Esophagus squamous epithelium (tissue), 5 donors: ENCODE measurements around the gene KRT74. TPM values are rescaled to one million over a fixed set of nuclear protein-coding genes. Genes with fewer than 3 reads are reported as not detected.

Experiments used
- DNase-seq: peaks from one replicate; lab custom pipeline; 2025; lab: John Stamatoyannopoulos, UW
- H3K27ac ChIP-seq, 4 donors: fragments of 200-600 bp; sonication (generic); one replicate each; pipeline ENCODE4 v1.5.1; 2016 to 2019; ENCODE audit warnings: mild to moderate bottlenecking in 1 of 4
- H3K27me3 ChIP-seq, 4 donors: fragments of 200-600 bp; sonication (generic); 1 replicate in 3 of 4; 2 replicates in 1 of 4; pipeline versions ENCODE4 v1.5.1 to v1.6.0; 2017 to 2021; ENCODE audit warnings: antibody characterized with exemption in 1 of 4
- H3K36me3 ChIP-seq, 3 donors: fragments of 200-600 bp; sonication (generic); one replicate each; pipeline ENCODE4 v1.5.1; 2016 to 2019
- H3K4me1 ChIP-seq, 3 donors: fragments of 200-600 bp; sonication (generic); one replicate each; pipeline ENCODE4 v1.5.1; 2017 to 2019
- H3K4me3 ChIP-seq, 4 donors: fragments of 200-600 bp; sonication (generic); 1 replicate in 3 of 4; 2 replicates in 1 of 4; pipeline ENCODE4 v1.5.1; 2016 to 2019; ENCODE audit warnings: mild to moderate bottlenecking in 2 of 4, moderate library complexity in 1 of 4
- H3K9me3 ChIP-seq, 3 donors: fragments of 200-600 bp; sonication (generic); one replicate each; pipeline ENCODE4 v1.5.1; 2016 to 2019
- CTCF ChIP-seq, 6 experiments: fragments of 450-650 bp in 4 of 6; fragments of 200-600 bp in 2 of 6; sonication (generic) in 2 of 6; IDR thresholded peaks; one replicate each; pipeline ENCODE4 v1.5.1; 2016 to 2019; ENCODE audit warnings: antibody characterized with exemption in 6 of 6, mild to moderate bottlenecking in 4 of 6, moderate library complexity in 4 of 6
- POLR2A ChIP-seq, 4 donors: fragments of 450-650 bp; IDR thresholded peaks; one replicate each; pipeline ENCODE4 v1.6.1; 2017; ENCODE audit warnings: antibody characterized with exemption in 4 of 4, mild to moderate bottlenecking in 4 of 4, moderate library complexity in 3 of 4
- WGBS, 2 donors: methylation state at CpG; one replicate each; pipeline ENCODE4 v1.1.5; 2018; 5-methylcytosine and 5-hydroxymethylcytosine counted together
- intact Hi-C: fragments of 100-400 bp; cut with DNase I; formaldehyde crosslinking; loops from one replicate; pipeline ENCODE4 v1.15.0; 2022
- total RNA-seq, 4 donors: library from RNA; depleted of rRNA; stranded (reverse); fragments of >200 nt; gene quantifications; one replicate each; pipeline ENCODE4 v1.1.0, GENCODE V29; 2016
- donor health status: DM: yes; HTN: yes; CAD: no.

KRT74 gene
- total RNA-seq, 4 donors from 2014 or later = 0.19 to 6.7 TPM; not detected in 2

- 33 to 62% methylated on average over 10 to 11 of the region's 17 CpGs for WGBS, 2 donors
- Histone ChIP-seq H3K27me3 (peaks cover 0 to 6% (median 0%) of the 10 kb centered on the region in 4 donors), H3K9me3 (no peaks in the 10 kb centered on the region), H3K36me3 (no peaks in the 10 kb centered on the region), H3K4me3 (no peak overlapping the region), H3K27ac (no peak overlapping the region), H3K4me1 (peaks cover 0 to 51% (median 11%) of the 10 kb centered on the region in 3 donors)
- no peak for DNase-seq
- intact Hi-C loops = no loop called here
- peak in 1 of 6 experiments; percentile 39 for TF ChIP-seq CTCF (IDR thresholded peaks at IDR 0.05)
- TF ChIP-seq POLR2A (IDR thresholded peaks at IDR 0.05) = no peak
These were observed 29.4 kb downstream of the KRT74 start for GRCh38 chr12:52543985-52544883.

GRCh38 chr12:52542785-52543318, 30.8 kb downstream of the KRT74 start:
- H3K4me1 ChIP-seq = peaks cover 0 to 57% (median 19%) of the 10 kb centered on the region in 3 donors
- WGBS, 2 donors = 78 to 81% methylated on average over 7 of the region's 7 CpGs
- H3K36me3 ChIP-seq = no peaks in the 10 kb centered on the region
- TF ChIP-seq CTCF (IDR thresholded peaks at IDR 0.05) = no peak
- TF ChIP-seq POLR2A (IDR thresholded peaks at IDR 0.05) = no peak
- H3K4me3 ChIP-seq = no peak overlapping the region
- H3K27me3 ChIP-seq = no peaks in the 10 kb centered on the region
- no peak overlapping the region for H3K27ac ChIP-seq
- H3K9me3 ChIP-seq = no peaks in the 10 kb centered on the region
- no peak for DNase-seq
- intact Hi-C loops = no loop called here

- peak in 2 of 6 experiments; percentile 15 to 17 for TF ChIP-seq CTCF (IDR thresholded peaks at IDR 0.05)
- no peak for TF ChIP-seq POLR2A (IDR thresholded peaks at IDR 0.05)
- no peak for DNase-seq
These were observed 31.5 kb downstream of the KRT74 start for GRCh38 chr12:52542157-52542556.

GRCh38 chr12:52541709-52542108, 31.9 kb downstream of the KRT74 start:
- intact Hi-C loops = no loop called here
- H3K4me1 ChIP-seq = peaks cover 0 to 64% (median 19%) of the 10 kb centered on the region in 3 donors
- H3K9me3 ChIP-seq = no peaks in the 10 kb centered on the region
- WGBS, 2 donors = 85 to 91% methylated on average over 5 of the region's 5 CpGs
- no peaks in the 10 kb centered on the region for H3K27me3 ChIP-seq
- H3K4me3 ChIP-seq = no peak overlapping the region
- H3K36me3 ChIP-seq = no peaks in the 10 kb centered on the region
- no peak for TF ChIP-seq CTCF (IDR thresholded peaks at IDR 0.05)
- TF ChIP-seq POLR2A (IDR thresholded peaks at IDR 0.05) = no peak
- no peak overlapping the region for H3K27ac ChIP-seq
- DNase-seq = no peak

More at GRCh38 chr12:52542157-52542556, 31.5 kb downstream of the KRT74 start:
- intact Hi-C loops = no loop called here
- Histone ChIP-seq H3K9me3 (no peaks in the 10 kb centered on the region), H3K36me3 (no peaks in the 10 kb centered on the region), H3K27ac (no peak overlapping the region), H3K4me3 (no peak overlapping the region), H3K4me1 (peaks cover 0 to 61% (median 19%) of the 10 kb centered on the region in 3 donors), H3K27me3 (no peaks in the 10 kb centered on the region)

- DNase-seq = no peak
- WGBS, 2 donors = 80 to 100% methylated on average over 2 of the region's 7 CpGs
- Histone ChIP-seq H3K4me3 (no peak overlapping the region), H3K9me3 (no peaks in the 10 kb centered on the region), H3K4me1 (peaks cover 0 to 64% (median 19%) of the 10 kb centered on the region in 3 donors), H3K27me3 (no peaks in the 10 kb centered on the region), H3K36me3 (no peaks in the 10 kb centered on the region), H3K27ac (no peak overlapping the region)
- no peak for TF ChIP-seq CTCF (IDR thresholded peaks at IDR 0.05)
- TF ChIP-seq POLR2A (IDR thresholded peaks at IDR 0.05) = no peak
- intact Hi-C loops = no loop called here
These were observed 33.1 kb downstream of the KRT74 start for GRCh38 chr12:52540531-52540930.
